LoVo (cell line): ENCODE results near the gene ADCY4.
A peak's percentile ranks its signal among the peaks of the same experiment; 100 is the strongest.

ENCODE experiments used
- DNase-seq: peaks from one replicate; pipeline ENCODE4 v3.0.0-alpha.2; 2016; ENCODE audit warnings: low spot score

The ADCY4 gene

GRCh38 chr14:24273422-24273998 lies 61.4 kb downstream of the ADCY4 start:
- DNase-seq, result no peak

- no peak for DNase-seq
Observed at GRCh38 chr14:24272467-24272866, 62.4 kb downstream of the ADCY4 start.

GRCh38 chr14:24271834-24272263 lies 63.0 kb downstream of the ADCY4 start:
- no peak for DNase-seq

GRCh38 chr14:24271134-24271833 lies 63.6 kb downstream of the ADCY4 start, which contains the start of gene RABGGTA:
RABGGTA (minus strand) TSS chr14:24271597; CDS start chr14:24271115, 482 bp downstream.
- DNase-seq, result peak; percentile 94

- DNase-seq, result no peak
Observed at GRCh38 chr14:24270537-24271133, 64.2 kb downstream of the ADCY4 start.

GRCh38 chr14:24269910-24270536 lies 64.8 kb downstream of the ADCY4 start:
- no peak for DNase-seq

- DNase-seq, result no peak
Observed at GRCh38 chr14:24269368-24269767, 65.5 kb downstream of the ADCY4 start.
